ENCODE results near the gene PRKCD.

The PRKCD gene

DNA sequence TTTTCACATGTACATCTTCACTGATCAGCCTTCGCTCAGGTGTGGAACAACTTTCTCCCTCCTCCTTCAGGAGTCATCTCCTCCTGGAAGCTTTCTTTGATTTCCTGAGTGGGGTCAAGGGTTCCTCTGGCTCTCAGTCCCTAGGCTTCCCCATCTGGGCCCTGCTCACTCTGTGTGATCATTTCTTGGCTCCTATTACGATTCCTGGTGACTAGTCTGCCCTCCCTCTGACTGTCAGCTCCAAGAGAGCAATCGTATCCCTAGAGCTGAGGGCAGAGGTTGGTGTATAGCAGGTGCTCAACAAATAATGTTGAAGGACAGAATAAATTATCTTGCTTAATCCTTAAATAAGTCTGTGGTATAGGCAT, 15.3 kb upstream of the PRKCD start:
- Histone ChIP-seq H2AK5ac (ENCODE audit: low read length) (no peak overlapping the region), H3K9me3 (ENCODE audit: insufficient read depth, low read depth, low read length) (peaks cover 1% of the 10 kb centered on the region), H3K4me3 (ENCODE audit: low read depth, low read length) (no peak overlapping the region), H3K79me1 (ENCODE audit: low read length) (no peaks in the 10 kb centered on the region), H4K91ac (ENCODE audit: low read depth, low read length) (no peak overlapping the region), H4K12ac (ENCODE audit: low read depth, low read length) (no peak overlapping the region), H3K4ac (ENCODE audit: low read depth, low read length) (no peak overlapping the region), H2AFZ (ENCODE audit: insufficient read depth, low read length, poor library complexity) (no peak overlapping the region), H3K27ac (ENCODE audit: low read depth, low read length) (no peak overlapping the region), H4K8ac (ENCODE audit: low read depth, low read length) (no peak overlapping the region), H2BK12ac (ENCODE audit: low read length) (no peak overlapping the region), H3K23ac (ENCODE audit: low read length) (no peak overlapping the region), H3K27me3 (ENCODE audit: insufficient read depth, low read length) (no peaks in the 10 kb centered on the region), H3K9ac (ENCODE audit: low read length) (no peak overlapping the region), H3K18ac (ENCODE audit: low read length) (no peak overlapping the region), H3K4me2 (ENCODE audit: low read length) (no peak overlapping the region), H3K36me3 (ENCODE audit: control insufficient read depth in 1 of 2, insufficient read depth in 2 of 2, low read length in 2 of 2) (no peaks in the 10 kb centered on the region), H2BK5ac (ENCODE audit: low read depth, low read length, poor library complexity) (no peak overlapping the region), H3K4me1 (ENCODE audit: control insufficient read depth in 1 of 2, insufficient read depth in 2 of 2, low read length in 2 of 2) (no peaks in the 10 kb centered on the region), H2BK120ac (ENCODE audit: insufficient read depth, low read length, poor library complexity) (no peak overlapping the region), H3K14ac (ENCODE audit: low read length) (no peak overlapping the region), H3K79me2 (ENCODE audit: control insufficient read depth, insufficient read depth, low read length, poor library complexity) (no peaks in the 10 kb centered on the region)
- DNase-seq, result no peak
- no CpG with 5 or more reads among the region's 3 CpGs for WGBS (ENCODE audit: extremely low coverage, insufficient coverage, insufficient read length)

- Histone ChIP-seq H2AFZ (ENCODE audit: insufficient read depth, low read length, poor library complexity) (no peak overlapping the region), H3K27ac (ENCODE audit: low read depth, low read length) (no peak overlapping the region), H2BK120ac (ENCODE audit: insufficient read depth, low read length, poor library complexity) (no peak overlapping the region), H3K9me3 (ENCODE audit: insufficient read depth, low read depth, low read length) (peaks cover 1% of the 10 kb centered on the region), H3K4me2 (ENCODE audit: low read length) (no peak overlapping the region), H3K27me3 (ENCODE audit: insufficient read depth, low read length) (no peaks in the 10 kb centered on the region), H3K4me1 (ENCODE audit: control insufficient read depth in 1 of 2, insufficient read depth in 2 of 2, low read length in 2 of 2) (no peaks in the 10 kb centered on the region), H3K4me3 (ENCODE audit: low read depth, low read length) (no peak overlapping the region), H2BK12ac (ENCODE audit: low read length) (no peak overlapping the region), H3K18ac (ENCODE audit: low read length) (no peak overlapping the region), H2BK5ac (ENCODE audit: low read depth, low read length, poor library complexity) (no peak overlapping the region), H3K4ac (ENCODE audit: low read depth, low read length) (no peak overlapping the region), H4K91ac (ENCODE audit: low read depth, low read length) (no peak overlapping the region), H4K12ac (ENCODE audit: low read depth, low read length) (no peak overlapping the region), H3K36me3 (ENCODE audit: control insufficient read depth in 1 of 2, insufficient read depth in 2 of 2, low read length in 2 of 2) (no peaks in the 10 kb centered on the region), H3K79me2 (ENCODE audit: control insufficient read depth, insufficient read depth, low read length, poor library complexity) (no peaks in the 10 kb centered on the region), H3K14ac (ENCODE audit: low read length) (no peak overlapping the region), H3K79me1 (ENCODE audit: low read length) (no peaks in the 10 kb centered on the region), H4K8ac (ENCODE audit: low read depth, low read length) (no peak overlapping the region), H2AK5ac (ENCODE audit: low read length) (no peak overlapping the region), H3K9ac (ENCODE audit: low read length) (no peak overlapping the region), H3K23ac (ENCODE audit: low read length) (no peak overlapping the region)
- no peak for DNase-seq
- WGBS (ENCODE audit: extremely low coverage, insufficient coverage, insufficient read length), result no CpG with 5 or more reads among the region's 7 CpGs
Observed at GRCh38 chr3:53146319-53146891, 14.6 kb upstream of the PRKCD start.

DNA sequence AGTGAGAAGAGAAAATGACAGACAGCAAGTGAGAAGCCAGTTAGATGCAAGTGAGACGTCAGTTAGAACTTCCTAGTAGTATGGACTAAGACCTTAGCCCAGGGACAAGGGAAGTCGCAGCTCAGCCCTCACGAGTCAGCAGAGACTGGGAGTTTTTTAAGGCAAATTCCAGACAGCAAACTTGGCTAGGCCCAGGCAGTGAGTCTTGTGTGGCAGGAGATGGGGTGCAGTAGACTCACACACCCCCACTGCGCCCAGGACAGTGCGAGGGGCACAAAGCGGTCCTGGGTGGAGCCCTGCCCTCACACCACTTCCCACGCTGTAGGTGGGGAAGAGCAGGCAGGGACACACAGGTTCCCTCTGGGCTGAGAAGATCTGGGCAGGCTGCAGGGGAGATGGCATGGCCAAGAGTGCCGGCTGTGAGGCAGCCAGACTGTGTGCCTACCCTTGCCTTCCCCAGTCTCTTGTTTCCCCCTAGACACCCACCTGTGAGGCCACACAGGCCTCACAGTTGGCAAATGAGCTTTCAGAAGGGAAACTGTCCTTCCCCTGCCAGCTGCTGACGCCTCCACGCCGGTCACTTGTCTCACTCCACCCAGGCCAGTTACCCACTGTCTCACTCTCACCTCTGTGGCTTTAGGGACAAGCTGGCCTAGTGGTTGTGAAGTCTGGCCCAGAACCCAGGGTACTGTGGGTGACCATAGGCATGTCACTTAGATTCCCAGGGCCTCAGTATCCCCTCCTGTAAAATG, 13.7 kb upstream of the PRKCD start:
- no peak overlapping the region for H2BK12ac ChIP-seq (ENCODE audit: low read length)
- no peak overlapping the region for H3K14ac ChIP-seq (ENCODE audit: low read length)
- H3K4ac ChIP-seq (ENCODE audit: low read depth, low read length), result no peak overlapping the region
- H3K4me1 ChIP-seq (ENCODE audit: control insufficient read depth in 1 of 2, insufficient read depth in 2 of 2, low read length in 2 of 2), result no peaks in the 10 kb centered on the region
- no peaks in the 10 kb centered on the region for H3K79me2 ChIP-seq (ENCODE audit: control insufficient read depth, insufficient read depth, low read length, poor library complexity)
- WGBS (ENCODE audit: extremely low coverage, insufficient coverage, insufficient read length), result no CpG with 5 or more reads among the region's 11 CpGs
- H3K4me2 ChIP-seq (ENCODE audit: low read length), result no peak overlapping the region
- H3K9ac ChIP-seq (ENCODE audit: low read length), result no peak overlapping the region
- no peak overlapping the region for H4K12ac ChIP-seq (ENCODE audit: low read depth, low read length)
- H4K8ac ChIP-seq (ENCODE audit: low read depth, low read length), result no peak overlapping the region
- no peak overlapping the region for H2AK5ac ChIP-seq (ENCODE audit: low read length)
- no peak overlapping the region for H2BK5ac ChIP-seq (ENCODE audit: low read depth, low read length, poor library complexity)
- no peak overlapping the region for H3K4me3 ChIP-seq (ENCODE audit: low read depth, low read length)
- no peak overlapping the region for H3K23ac ChIP-seq (ENCODE audit: low read length)
- no peaks in the 10 kb centered on the region for H3K27me3 ChIP-seq (ENCODE audit: insufficient read depth, low read length)
- no peak overlapping the region for H4K91ac ChIP-seq (ENCODE audit: low read depth, low read length)
- H2AFZ ChIP-seq (ENCODE audit: insufficient read depth, low read length, poor library complexity), result no peak overlapping the region
- no peaks in the 10 kb centered on the region for H3K36me3 ChIP-seq (ENCODE audit: control insufficient read depth in 1 of 2, insufficient read depth in 2 of 2, low read length in 2 of 2)
- H3K9me3 ChIP-seq (ENCODE audit: insufficient read depth, low read depth, low read length), result peaks cover 1% of the 10 kb centered on the region
- no peak overlapping the region for H2BK120ac ChIP-seq (ENCODE audit: insufficient read depth, low read length, poor library complexity)
- no peak overlapping the region for H3K18ac ChIP-seq (ENCODE audit: low read length)
- no peak overlapping the region for H3K27ac ChIP-seq (ENCODE audit: low read depth, low read length)
- H3K79me1 ChIP-seq (ENCODE audit: low read length), result no peaks in the 10 kb centered on the region
- DNase-seq, result peak in 1 of 2 donors; percentile 14

DNA sequence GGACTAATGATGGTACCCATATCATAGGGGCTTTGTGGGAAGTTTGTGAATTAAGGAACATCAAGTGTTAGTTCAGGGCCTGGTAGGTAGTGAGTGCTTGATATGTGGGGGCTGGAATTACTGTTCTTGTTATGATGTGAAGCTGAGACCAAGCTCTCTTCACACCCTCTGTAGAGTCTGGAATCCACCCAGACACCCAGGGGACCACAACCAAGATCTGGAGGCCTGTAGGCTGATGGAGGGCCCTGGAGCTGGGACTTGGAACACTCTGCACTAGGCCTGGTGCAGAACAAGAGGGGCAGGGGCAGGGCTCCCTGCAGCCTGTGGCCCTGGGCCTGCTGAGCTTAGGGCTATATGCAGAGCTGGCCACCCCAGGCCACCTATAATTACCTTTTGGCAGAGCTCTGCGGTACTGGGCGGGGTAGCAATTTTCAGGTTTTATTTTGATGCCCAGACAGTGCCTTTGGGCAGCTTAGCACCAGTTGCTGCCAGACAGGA, 13.1 kb upstream of the PRKCD start:
- Histone ChIP-seq H3K79me1 (ENCODE audit: low read length) (no peaks in the 10 kb centered on the region), H3K4me1 (ENCODE audit: control insufficient read depth in 1 of 2, insufficient read depth in 2 of 2, low read length in 2 of 2) (no peaks in the 10 kb centered on the region), H2AK5ac (ENCODE audit: low read length) (no peak overlapping the region), H4K12ac (ENCODE audit: low read depth, low read length) (no peak overlapping the region), H4K8ac (ENCODE audit: low read depth, low read length) (no peak overlapping the region), H3K79me2 (ENCODE audit: control insufficient read depth, insufficient read depth, low read length, poor library complexity) (no peaks in the 10 kb centered on the region), H4K91ac (ENCODE audit: low read depth, low read length) (no peak overlapping the region), H3K9ac (ENCODE audit: low read length) (no peak overlapping the region), H2BK120ac (ENCODE audit: insufficient read depth, low read length, poor library complexity) (no peak overlapping the region), H3K27ac (ENCODE audit: low read depth, low read length) (no peak overlapping the region), H3K4me3 (ENCODE audit: low read depth, low read length) (no peak overlapping the region), H2AFZ (ENCODE audit: insufficient read depth, low read length, poor library complexity) (no peak overlapping the region), H3K4me2 (ENCODE audit: low read length) (no peak overlapping the region), H3K9me3 (ENCODE audit: insufficient read depth, low read depth, low read length) (peaks cover 1% of the 10 kb centered on the region), H3K18ac (ENCODE audit: low read length) (no peak overlapping the region), H3K23ac (ENCODE audit: low read length) (no peak overlapping the region), H3K4ac (ENCODE audit: low read depth, low read length) (no peak overlapping the region), H3K14ac (ENCODE audit: low read length) (no peak overlapping the region), H2BK5ac (ENCODE audit: low read depth, low read length, poor library complexity) (no peak overlapping the region), H3K36me3 (ENCODE audit: control insufficient read depth in 1 of 2, insufficient read depth in 2 of 2, low read length in 2 of 2) (no peaks in the 10 kb centered on the region), H2BK12ac (ENCODE audit: low read length) (no peak overlapping the region), H3K27me3 (ENCODE audit: insufficient read depth, low read length) (no peaks in the 10 kb centered on the region)
- no CpG with 5 or more reads among the region's 2 CpGs for WGBS (ENCODE audit: extremely low coverage, insufficient coverage, insufficient read length)
- no peak for DNase-seq

Measured in trophoblast cell (in vitro differentiated cells and primary cell).